CD1c-positive myeloid dendritic cell (primary cell): ENCODE results near the gene WNT5B.
A peak's percentile ranks its signal among the peaks of the same experiment; 100 is the strongest.
"Not testable (repeated sequence)": the region's sequence is repeated elsewhere in the genome, so short reads cannot be mapped to it uniquely, and the experiment has no call there.

Source experiments
- DNase-seq: peaks from one replicate; pipeline ENCODE4 v3.0.0-alpha.2; 2016; ENCODE audit errors: extremely low spot score

Gene WNT5B

GRCh38 chr12:1598757-1599156 lies 30.3 kb upstream of the WNT5B start:
- no peak for DNase-seq

- DNase-seq, result not testable (repeated sequence)
Observed at GRCh38 chr12:1602706-1603105, 26.3 kb upstream of the WNT5B start.

- DNase-seq, result no peak
Observed at GRCh38 chr12:1603269-1603993, 25.6 kb upstream of the WNT5B start.

GRCh38 chr12:1604464-1604863 lies 24.6 kb upstream of the WNT5B start:
- no peak for DNase-seq

GRCh38 chr12:1605129-1606020 lies 23.7 kb upstream of the WNT5B start:
- peak; percentile 95 for DNase-seq

GRCh38 chr12:1606021-1606622 lies 22.9 kb upstream of the WNT5B start:
- peak; percentile 92 for DNase-seq

GRCh38 chr12:1607940-1608712 lies 20.9 kb upstream of the WNT5B start:
- no peak for DNase-seq

GRCh38 chr12:1608713-1609119 lies 20.3 kb upstream of the WNT5B start:
- DNase-seq, result peak; percentile 64

GRCh38 chr12:1610072-1610643 lies 18.9 kb upstream of the WNT5B start:
- no peak for DNase-seq

- no peak for DNase-seq
Observed at GRCh38 chr12:1611803-1612572, 17.0 kb upstream of the WNT5B start.

GRCh38 chr12:1613860-1614259 lies 15.2 kb upstream of the WNT5B start:
- DNase-seq, result no peak

- DNase-seq, result no peak
Observed at GRCh38 chr12:1614360-1614759, 14.7 kb upstream of the WNT5B start.

GRCh38 chr12:1616233-1617066 lies 12.6 kb upstream of the WNT5B start:
- DNase-seq, result peak; percentile 87

GRCh38 chr12:1618489-1618888 lies 10.5 kb upstream of the WNT5B start:
- DNase-seq, result peak; percentile 52

GRCh38 chr12:1619159-1619558 lies 9.9 kb upstream of the WNT5B start:
- DNase-seq, result no peak

- DNase-seq, result peak; percentile 82
Observed at GRCh38 chr12:1619587-1619986, 9.4 kb upstream of the WNT5B start.

- DNase-seq, result no peak
Observed at GRCh38 chr12:1620092-1620491, 8.9 kb upstream of the WNT5B start.

GRCh38 chr12:1622406-1622805 lies 6.6 kb upstream of the WNT5B start:
- DNase-seq, result peak; percentile 45

- no peak for DNase-seq
Observed at GRCh38 chr12:1629338-1630132, 504 bp downstream of the WNT5B start.
